HG03521 (cell line): Measurements from ENCODE around the gene PPA2.

Experiments
- ATAC-seq: cut with Tn5 transposase; IDR thresholded peaks from one replicate; pipeline ENCODE4 v1.9.1; 2021; ENCODE audit warnings: mild to moderate bottlenecking, moderate library complexity; ENCODE audit not compliant: unreplicated experiment

The PPA2 gene

DNA sequence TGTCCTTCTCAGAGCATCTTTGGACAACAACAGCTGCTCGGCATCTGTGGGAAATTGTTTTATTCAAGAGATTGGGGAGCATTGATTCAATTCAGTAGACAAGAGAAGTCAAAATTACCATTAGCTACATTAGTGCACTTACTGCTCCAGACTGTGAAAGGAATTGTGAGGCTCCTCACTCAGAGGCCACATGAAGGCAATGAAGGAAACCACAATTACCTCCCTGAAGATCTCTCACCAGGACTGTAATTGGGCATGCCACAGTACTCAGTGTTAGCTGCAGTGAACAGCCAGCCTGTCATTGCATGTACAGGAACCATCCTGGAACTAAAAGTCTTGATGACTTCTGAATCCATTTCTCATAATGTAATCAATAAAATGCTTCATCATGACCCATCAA lies 144.8 kb downstream of the PPA2 start:
- no peak for ATAC-seq

- no peak for ATAC-seq
Observed at GRCh38 chr4:105327956-105328355, 145.9 kb downstream of the PPA2 start.

- no peak for ATAC-seq
Observed at GRCh38 chr4:105327222-105327621, 146.6 kb downstream of the PPA2 start.
